Osteocyte (in vitro differentiated cells): ENCODE data around the gene RNF13. TPM values are rescaled to one million over a fixed set of nuclear protein-coding genes. Genes with fewer than 3 reads are reported as not detected.
A peak's percentile ranks its signal among the peaks of the same experiment; 100 is the strongest.

Source experiments
- DNase-seq: peaks from one replicate; pipeline ENCODE4 v3.0.0; 2021; ENCODE audit warnings: mixed read lengths; ENCODE audit not compliant: unreplicated experiment; ENCODE audit errors: extremely low spot score
- H3K27ac Mint-ChIP-seq: one replicate; pipeline ENCODE4 v1.8.0; 2021; ENCODE audit warnings: mild to moderate bottlenecking, mixed read lengths; ENCODE audit not compliant: unreplicated experiment
- H3K27me3 Mint-ChIP-seq: one replicate; pipeline ENCODE4 v1.8.0; 2021; ENCODE audit warnings: mixed read lengths; ENCODE audit not compliant: unreplicated experiment
- H3K36me3 Mint-ChIP-seq: one replicate; pipeline ENCODE4 v1.8.0; 2021; ENCODE audit warnings: mixed read lengths; ENCODE audit not compliant: unreplicated experiment
- H3K4me1 Mint-ChIP-seq: one replicate; pipeline ENCODE4 v1.8.0; 2021; ENCODE audit warnings: mixed read lengths; ENCODE audit not compliant: unreplicated experiment
- H3K4me3 Mint-ChIP-seq: one replicate; pipeline ENCODE4 v1.8.0; 2021; ENCODE audit warnings: mild to moderate bottlenecking, moderate library complexity, mixed read lengths; ENCODE audit not compliant: unreplicated experiment
- H3K9me3 Mint-ChIP-seq: one replicate; pipeline ENCODE4 v1.8.0; 2021; ENCODE audit warnings: mixed read lengths; ENCODE audit not compliant: unreplicated experiment
- CTCF ChIP-seq: fragments of 200-600 bp; sonication (generic); IDR thresholded peaks from 2 replicates; pipeline ENCODE4 v1.5.0; 2021; ENCODE audit warnings: antibody characterized with exemption, mild to moderate bottlenecking, moderate library complexity
- total RNA-seq: library from RNA; stranded (reverse); gene quantifications from 2 replicates; pipeline ENCODE4 v1.2.1, GENCODE V29; 2021

RNF13 gene
- total RNA-seq, 1 donor from 2014 or later = 45.1 TPM

GRCh38 chr3:149767720-149768119, 45.3 kb upstream of the RNF13 start:
- no peak overlapping the region for H3K4me3 Mint-ChIP-seq
- H3K27ac Mint-ChIP-seq = no peak overlapping the region
- DNase-seq = no peak
- no peaks in the 10 kb centered on the region for H3K36me3 Mint-ChIP-seq
- peaks cover 44% of the 10 kb centered on the region for H3K27me3 Mint-ChIP-seq
- no peaks in the 10 kb centered on the region for H3K9me3 Mint-ChIP-seq
- H3K4me1 Mint-ChIP-seq = no peaks in the 10 kb centered on the region
- TF ChIP-seq CTCF = no peak

- Mint-ChIP-seq H3K9me3 (no peaks in the 10 kb centered on the region), H3K27me3 (peaks cover 44% of the 10 kb centered on the region), H3K36me3 (no peaks in the 10 kb centered on the region), H3K4me1 (peaks cover 2% of the 10 kb centered on the region), H3K27ac (no peak overlapping the region), H3K4me3 (no peak overlapping the region)
- no peak for DNase-seq
- TF ChIP-seq CTCF = no peak
Measured at GRCh38 chr3:149768704-149769103, 44.3 kb upstream of the RNF13 start.

- Mint-ChIP-seq H3K27me3 (peaks cover 35% of the 10 kb centered on the region), H3K9me3 (no peaks in the 10 kb centered on the region), H3K36me3 (no peaks in the 10 kb centered on the region), H3K27ac (no peak overlapping the region), H3K4me1 (peaks cover 2% of the 10 kb centered on the region), H3K4me3 (no peak overlapping the region)
- no peak for DNase-seq
- TF ChIP-seq CTCF = no peak
Measured at GRCh38 chr3:149770246-149770645, 42.8 kb upstream of the RNF13 start.

GRCh38 chr3:149771652-149772271, 41.3 kb upstream of the RNF13 start:
- H3K27ac Mint-ChIP-seq = no peak overlapping the region
- no peaks in the 10 kb centered on the region for H3K36me3 Mint-ChIP-seq
- DNase-seq = no peak
- peaks cover 2% of the 10 kb centered on the region for H3K4me1 Mint-ChIP-seq
- H3K4me3 Mint-ChIP-seq = no peak overlapping the region
- peak; percentile 76 for TF ChIP-seq CTCF
- H3K27me3 Mint-ChIP-seq = peaks cover 22% of the 10 kb centered on the region
- no peaks in the 10 kb centered on the region for H3K9me3 Mint-ChIP-seq

- no peaks in the 10 kb centered on the region for H3K9me3 Mint-ChIP-seq
- H3K27me3 Mint-ChIP-seq = peaks cover 13% of the 10 kb centered on the region
- DNase-seq = no peak
- H3K27ac Mint-ChIP-seq = no peak overlapping the region
- no peak for TF ChIP-seq CTCF
- H3K4me1 Mint-ChIP-seq = peaks cover 2% of the 10 kb centered on the region
- no peak overlapping the region for H3K4me3 Mint-ChIP-seq
- no peaks in the 10 kb centered on the region for H3K36me3 Mint-ChIP-seq
Measured at GRCh38 chr3:149772861-149773260, 40.2 kb upstream of the RNF13 start.
